ENCODE data around the gene NPHP4.

Gene NPHP4

DNA sequence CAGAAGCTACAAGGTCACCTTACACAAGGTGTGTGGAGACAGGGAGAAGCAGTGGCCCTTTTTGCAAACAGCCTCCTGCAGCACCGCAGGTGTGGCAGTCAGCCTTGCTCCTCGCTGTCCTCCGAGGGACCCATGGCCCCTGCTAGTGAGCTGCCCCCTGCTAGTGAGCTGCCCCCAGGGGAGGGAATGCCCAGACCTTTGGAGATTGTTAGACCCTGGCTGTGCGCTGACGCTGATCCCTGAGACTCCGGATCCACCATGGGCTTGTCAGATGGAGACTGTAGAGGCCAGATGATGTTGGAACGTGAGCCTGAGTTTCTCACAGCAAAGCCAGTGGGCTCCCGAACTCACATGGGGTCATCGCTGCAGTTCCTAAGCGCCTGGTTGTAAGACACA is 172.2 kb downstream of the NPHP4 start:
- DNase-seq, result no peak

DNA sequence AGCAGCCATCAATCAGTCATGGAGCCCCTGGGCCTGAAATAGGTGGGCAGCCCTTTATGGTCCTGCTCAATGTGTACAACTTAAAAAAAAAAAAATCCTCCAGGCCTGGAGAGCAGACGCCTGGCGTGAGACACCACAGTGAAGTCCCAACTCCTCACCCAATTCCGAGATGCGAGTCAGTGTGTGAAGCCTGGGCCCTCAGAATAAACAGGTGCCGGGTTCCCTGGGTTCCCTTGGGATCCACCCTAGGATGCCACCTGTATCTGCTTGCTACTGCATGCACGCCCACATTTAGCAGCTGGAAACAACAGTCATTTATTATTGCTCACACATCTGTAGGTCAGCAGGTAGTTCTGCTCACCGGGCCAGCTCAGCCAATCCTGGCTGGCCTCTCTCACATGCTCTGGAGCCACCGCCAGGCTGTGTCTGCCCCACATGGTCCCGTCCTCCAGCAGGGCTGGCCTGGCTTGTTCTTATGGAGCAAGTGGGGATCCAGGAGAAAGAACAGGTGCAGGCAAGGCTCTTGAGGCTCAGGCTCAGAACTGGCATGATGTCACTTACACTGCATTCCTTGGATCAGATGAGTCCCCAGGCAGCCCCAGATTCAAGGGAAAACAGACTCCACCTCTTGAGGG is 172.7 kb downstream of the NPHP4 start:
- DNase-seq, result no peak

DNA sequence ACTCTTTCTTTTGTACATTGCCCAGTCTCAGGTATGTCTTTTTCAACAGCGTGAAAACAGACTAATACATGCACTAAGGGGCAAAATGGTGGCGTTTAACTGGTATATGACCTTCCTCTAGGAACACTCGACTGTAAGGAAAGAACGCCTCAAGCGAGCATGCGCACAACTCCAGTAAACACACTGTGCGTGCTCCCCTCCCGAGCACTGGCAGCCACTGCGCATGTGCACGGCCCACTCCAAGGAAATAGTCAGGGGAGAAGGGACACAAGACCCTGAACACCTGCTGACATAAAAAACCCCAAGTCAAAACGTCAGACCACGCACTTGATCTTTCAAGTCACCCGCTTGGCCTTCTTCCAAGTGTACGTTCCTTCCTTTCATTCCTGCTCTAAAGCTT is 173.5 kb downstream of the NPHP4 start:
- DNase-seq, result no peak

DNA sequence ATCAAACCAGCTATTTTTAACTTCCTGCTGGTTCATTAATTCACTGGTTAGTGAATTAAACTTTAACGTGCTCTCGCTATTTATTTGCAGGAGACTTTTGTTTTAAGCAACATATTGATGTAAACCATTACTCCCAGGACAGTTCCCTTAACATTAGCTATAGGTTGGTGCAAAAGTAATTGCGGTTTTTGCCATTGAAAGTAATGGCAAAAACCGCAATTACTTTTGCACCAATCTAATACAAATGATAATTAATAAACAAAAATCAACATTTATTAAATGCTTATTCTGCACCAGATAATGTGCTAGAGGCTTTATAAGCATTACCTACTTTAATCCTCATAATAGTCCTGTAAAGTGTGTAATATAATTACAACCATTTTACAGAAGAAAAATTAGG is 176.5 kb downstream of the NPHP4 start:
- no peak for DNase-seq

DNA sequence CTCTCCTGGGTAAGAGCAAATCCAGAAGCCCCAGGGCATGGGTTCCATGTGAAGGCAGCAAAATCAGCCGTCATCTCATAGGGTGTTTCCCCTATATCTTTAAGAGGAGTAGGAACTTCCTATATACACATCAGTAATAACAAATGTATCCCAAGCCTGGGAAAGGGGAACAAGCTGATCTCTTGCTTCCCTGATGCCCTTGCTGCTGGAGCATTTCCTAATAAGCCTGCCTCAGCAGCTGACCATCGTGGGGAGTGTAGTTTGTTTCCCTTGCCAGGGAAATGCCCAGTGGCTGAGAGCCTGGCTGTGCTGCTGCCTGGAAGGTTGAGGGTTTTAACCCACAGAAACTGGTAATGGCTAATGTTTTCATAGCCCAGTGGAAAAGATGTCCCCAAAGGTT is 177.0 kb downstream of the NPHP4 start:
- DNase-seq, result no peak

DNA sequence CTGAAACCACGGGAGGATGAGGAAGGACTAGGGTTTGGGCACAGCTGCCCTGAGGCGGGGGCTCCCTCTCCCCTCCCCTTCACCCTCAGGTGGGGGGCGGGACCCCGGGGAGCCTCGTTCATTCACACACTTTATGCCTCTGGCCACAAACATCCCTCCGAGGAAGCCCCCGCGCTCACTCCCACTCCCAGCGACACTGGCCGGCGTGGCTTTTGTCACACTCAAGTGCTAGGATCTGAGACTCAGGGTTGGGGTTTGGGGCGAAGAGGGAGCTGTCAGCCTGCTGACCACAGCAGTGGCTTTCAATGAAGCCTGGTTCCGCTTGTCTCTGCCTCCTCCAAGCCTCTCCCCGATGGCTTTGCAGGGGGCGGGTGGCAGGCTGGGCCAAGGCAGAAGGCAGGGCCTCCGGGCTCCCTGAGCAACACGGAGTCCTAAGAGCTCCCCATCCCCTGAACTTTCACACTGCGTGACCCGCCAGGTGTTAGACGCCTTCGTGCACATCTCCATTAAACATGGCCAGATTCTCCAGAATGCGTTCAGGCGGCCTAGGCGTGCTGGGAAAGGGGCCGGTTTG is 178.1 kb downstream of the NPHP4 start:
- no peak for DNase-seq

DNA sequence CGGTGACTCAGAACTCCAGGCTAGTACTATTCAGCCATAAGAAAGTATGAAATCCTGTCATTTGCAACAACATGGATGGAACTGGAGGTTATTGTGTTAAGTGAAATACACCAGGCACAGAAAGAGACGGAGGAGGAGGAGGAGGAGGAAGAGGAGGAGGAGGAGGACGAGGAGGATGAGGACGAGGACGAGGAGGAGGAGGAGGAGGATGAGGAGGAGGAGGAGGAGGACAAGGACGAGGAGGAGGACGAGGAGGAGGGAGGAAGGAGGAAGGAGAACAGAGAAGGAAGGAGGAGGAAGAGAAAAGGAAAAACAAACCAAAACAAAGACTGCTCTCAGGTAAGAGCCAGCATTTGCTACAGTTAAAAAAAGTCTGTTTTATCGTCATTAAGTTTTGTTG is 178.7 kb downstream of the NPHP4 start:
- DNase-seq, result no peak

Data from NCI-H146 (cell line).